HFF-Myc (cell line): Measurements from ENCODE around the gene POLR2M.

Experiments used
- DNase-seq: peaks from one replicate; pipeline ENCODE4 v3.0.0-alpha.2; 2011; ENCODE audit warnings: low read depth; ENCODE audit errors: extremely low read depth
- H3K4me3 ChIP-seq: replicated peaks from 2 replicates; pipeline ENCODE4 v1.5.1; 2011; ENCODE audit warnings: low read depth, mild to moderate bottlenecking, control low read depth, low read length
- CTCF ChIP-seq: IDR thresholded peaks from 2 replicates; pipeline ENCODE4 v1.5.1; 2012; ENCODE audit warnings: mild to moderate bottlenecking, low read depth, low read length, control low read depth; ENCODE audit errors: missing control alignments

POLR2M gene

GRCh38 chr15:57665939-57666338 lies 40.6 kb upstream of the POLR2M start:
- no peak for TF ChIP-seq CTCF
- DNase-seq, result no peak
- H3K4me3 ChIP-seq, result no peak overlapping the region

- H3K4me3 ChIP-seq, result peak overlapping the region; percentile 9; the same call in 1 of the 2 replicates
- TF ChIP-seq CTCF, result peak; percentile 49
- DNase-seq, result peak; percentile 79
These were observed 39.2 kb upstream of the POLR2M start for GRCh38 chr15:57667171-57667849.

- DNase-seq, result no peak
- no peak for TF ChIP-seq CTCF
These were observed 38.5 kb upstream of the POLR2M start for GRCh38 chr15:57668016-57668415.

GRCh38 chr15:57671636-57672035 lies 34.9 kb upstream of the POLR2M start:
- no peak for DNase-seq
- no peak for TF ChIP-seq CTCF

More at GRCh38 chr15:57668016-57668415, 38.5 kb upstream of the POLR2M start:
- no peak overlapping the region for H3K4me3 ChIP-seq

GRCh38 chr15:57675481-57676181 lies 30.9 kb upstream of the POLR2M start:
- H3K4me3 ChIP-seq, result no peak overlapping the region
- DNase-seq, result no peak

More at GRCh38 chr15:57671636-57672035, 34.9 kb upstream of the POLR2M start:
- H3K4me3 ChIP-seq, result no peak overlapping the region

GRCh38 chr15:57676585-57676984 lies 29.9 kb upstream of the POLR2M start:
- no peak for TF ChIP-seq CTCF
- DNase-seq, result no peak
- H3K4me3 ChIP-seq, result no peak overlapping the region

More at GRCh38 chr15:57675481-57676181, 30.9 kb upstream of the POLR2M start:
- TF ChIP-seq CTCF, result no peak
